Breast epithelium (tissue), 3 donors: ENCODE results near the gene CLCA4.

Experiments
- CTCF ChIP-seq, 3 donors: fragments of 450-650 bp; IDR thresholded peaks; one replicate each; pipeline ENCODE4 v1.5.1; 2016 to 2017; ENCODE audit warnings: antibody characterized with exemption in 3 of 3, mild to moderate bottlenecking in 3 of 3, moderate library complexity in 3 of 3
- POLR2A ChIP-seq: fragments of 450-650 bp; IDR thresholded peaks from one replicate; pipeline ENCODE4 v1.6.1; 2016; ENCODE audit warnings: antibody characterized with exemption, mild to moderate bottlenecking, moderate library complexity
- POLR2AphosphoS5 ChIP-seq, 3 donors: sonication (generic); formaldehyde crosslinking; IDR thresholded peaks; one replicate each; pipeline ENCODE4 v1.6.1; 2017; ENCODE audit warnings: antibody characterized with exemption in 3 of 3

GRCh38 chr1:86505564-86505902, 41.3 kb upstream of the CLCA4 start:
- TF ChIP-seq POLR2A (no peak), CTCF (IDR thresholded peaks at IDR 0.05) (no peak), POLR2AphosphoS5 (IDR thresholded peaks at IDR 0.05) (no peak)
